CD14-positive monocyte (primary cell): ENCODE data around the gene ABCC11. TPM values are rescaled to one million over a fixed set of nuclear protein-coding genes. Genes with fewer than 3 reads are reported as not detected.

Experiments used
- DNase-seq, 3 donors: peaks; one replicate each; pipeline ENCODE4 v3.0.0-alpha.2; 2011 to 2022
- H2AFZ ChIP-seq: 2 replicates; pipeline ENCODE4 v1.6.0; 2012; ENCODE audit warnings: mild to moderate bottlenecking, low read depth, low read length, inconsistent platforms; ENCODE audit not compliant: insufficient read depth, poor library complexity, severe bottlenecking
- H3K27ac ChIP-seq, 2 donors: 1 replicate in 1 of 2; 2 replicates in 1 of 2; pipeline ENCODE4 v1.5.1; 2012 to 2013; ENCODE audit warnings: low read length in 2 of 2, control low read depth in 1 of 2, inconsistent platforms in 1 of 2, low read depth in 1 of 2, mild to moderate bottlenecking in 1 of 2
- H3K27me3 ChIP-seq, 2 donors: one replicate each; pipeline versions ENCODE4 v1.6.0 to v1.6.1; 2011 to 2013; ENCODE audit warnings: low read length in 2 of 2; ENCODE audit not compliant: control insufficient read depth in 2 of 2, insufficient read depth in 2 of 2
- H3K36me3 ChIP-seq, 2 donors: replicated peaks in 1 of 2; 1 replicate in 1 of 2; 2 replicates in 1 of 2; pipeline versions ENCODE4 v1.5.1 to v1.6.1; 2012 to 2013; ENCODE audit warnings: low read length in 2 of 2, control low read depth in 1 of 2, inconsistent platforms in 1 of 2, mild to moderate bottlenecking in 1 of 2; ENCODE audit not compliant: insufficient read depth in 2 of 2, control insufficient read depth in 1 of 2
- H3K4me1 ChIP-seq, 2 donors: 1 replicate in 1 of 2; 2 replicates in 1 of 2; pipeline versions ENCODE4 v1.5.1 to v1.6.1; 2012 to 2013; ENCODE audit warnings: low read length in 2 of 2, control low read depth in 1 of 2, inconsistent platforms in 1 of 2, mild to moderate bottlenecking in 1 of 2, moderate library complexity in 1 of 2; ENCODE audit not compliant: insufficient read depth in 2 of 2, control insufficient read depth in 1 of 2
- H3K4me2 ChIP-seq: replicated peaks from 2 replicates; pipeline ENCODE3; 2012; ENCODE audit warnings: low read length, moderate library complexity, mild to moderate bottlenecking; ENCODE audit not compliant: poor library complexity, severe bottlenecking; ENCODE audit errors: extremely low read depth
- H3K4me3 ChIP-seq, 3 experiments: fragments of 200-600 bp in 1 of 3; sonication (generic) in 1 of 3; replicated peaks in 1 of 3; 1 replicate in 2 of 3; 2 replicates in 1 of 3; pipeline ENCODE4 v1.5.1; 2011 to 2013; ENCODE audit warnings: low read length in 3 of 3, mild to moderate bottlenecking in 3 of 3, control low read depth in 2 of 3, low read depth in 2 of 3, inconsistent platforms in 1 of 3, moderate library complexity in 1 of 3
- H3K79me2 ChIP-seq: 2 replicates; pipeline ENCODE4 v1.6.0; 2012; ENCODE audit warnings: mild to moderate bottlenecking, control low read depth, inconsistent platforms, low read length, moderate library complexity; ENCODE audit not compliant: insufficient read depth
- H3K9ac ChIP-seq: 2 replicates; pipeline ENCODE4 v1.6.0; 2017; ENCODE audit warnings: low read length, mild to moderate bottlenecking; ENCODE audit not compliant: insufficient read depth, poor library complexity, severe bottlenecking
- H3K9me3 ChIP-seq, 2 donors: replicated peaks in 1 of 2; 1 replicate in 1 of 2; 2 replicates in 1 of 2; pipeline versions ENCODE4 v1.5.1 to v1.6.1; 2012 to 2013; ENCODE audit warnings: low read length in 2 of 2, control low read depth in 1 of 2; ENCODE audit not compliant: control insufficient read depth in 1 of 2, insufficient read depth in 1 of 2
- H4K20me1 ChIP-seq: 2 replicates; pipeline ENCODE4 v1.6.0; 2012; ENCODE audit warnings: mild to moderate bottlenecking, low read length, control low read depth, moderate library complexity; ENCODE audit not compliant: insufficient read depth
- H3K27ac Mint-ChIP-seq, 7 donors: one replicate each; pipeline ENCODE4 v1.8.0; 2020; ENCODE audit warnings: mild to moderate bottlenecking in 7 of 7, mixed read lengths in 7 of 7, moderate library complexity in 6 of 7, inconsistent platforms in 2 of 7
- H3K27me3 Mint-ChIP-seq, 3 donors: one replicate each; pipeline ENCODE4 v1.8.0; 2021 to 2022; ENCODE audit warnings: low read depth in 3 of 3, mild to moderate bottlenecking in 3 of 3, mixed read lengths in 3 of 3, moderate library complexity in 3 of 3, inconsistent platforms in 1 of 3
- H3K36me3 Mint-ChIP-seq, 2 donors: one replicate each; pipeline ENCODE4 v1.8.0; 2020; ENCODE audit warnings: mixed read lengths in 2 of 2, inconsistent platforms in 1 of 2, mild to moderate bottlenecking in 1 of 2
- H3K4me1 Mint-ChIP-seq: one replicate; pipeline ENCODE4 v1.8.0; 2020; ENCODE audit warnings: mild to moderate bottlenecking, mixed read lengths
- H3K4me3 Mint-ChIP-seq, 2 donors: one replicate each; pipeline ENCODE4 v1.8.0; 2020; ENCODE audit warnings: mild to moderate bottlenecking in 2 of 2, mixed read lengths in 2 of 2, moderate library complexity in 1 of 2
- H3K9me3 Mint-ChIP-seq, 7 donors: one replicate each; pipeline ENCODE4 v1.8.0; 2020 to 2022; ENCODE audit warnings: mixed read lengths in 7 of 7, mild to moderate bottlenecking in 6 of 7, moderate library complexity in 6 of 7, inconsistent platforms in 2 of 7
- WGBS: methylation state at CpG from one replicate; pipeline ENCODE4 v1.1.5; 2013; ENCODE audit warnings: missing lambda C conversion rate; ENCODE audit not compliant: insufficient coverage; 5-methylcytosine and 5-hydroxymethylcytosine counted together
- intact Hi-C, 2 donors: fragments of 100-400 bp; cut with micrococcal nuclease; formaldehyde crosslinking; loops; one replicate each; pipeline versions ENCODE4 v1.15.0 to v1.15.1; 2023
- polyA plus RNA-seq, 3 donors: library from polyadenylated mRNA; depleted of rRNA in 1 of 3; unstranded in 2 of 3; stranded (reverse) in 1 of 3; fragments of 300-500 nt in 2 of 3; fragments of >200 nt in 1 of 3; fragmentation: Illumina TruSeq in 2 of 3; gene quantifications; 1 replicate in 2 of 3; 2 replicates in 1 of 3; pipeline ENCODE4 v1.2.3, GENCODE V29; 2012 to 2021
- TF ChIP-seq, protein P1 (sequence below): fragments of 200-600 bp; IDR thresholded peaks from one replicate; pipeline ENCODE4 v1.8.0; 2022; ENCODE audit warnings: antibody characterized with exemption, mild to moderate bottlenecking

The ABCC11 gene
- polyA plus RNA-seq, 3 donors = 0.03 TPM; not detected in 2

DNA sequence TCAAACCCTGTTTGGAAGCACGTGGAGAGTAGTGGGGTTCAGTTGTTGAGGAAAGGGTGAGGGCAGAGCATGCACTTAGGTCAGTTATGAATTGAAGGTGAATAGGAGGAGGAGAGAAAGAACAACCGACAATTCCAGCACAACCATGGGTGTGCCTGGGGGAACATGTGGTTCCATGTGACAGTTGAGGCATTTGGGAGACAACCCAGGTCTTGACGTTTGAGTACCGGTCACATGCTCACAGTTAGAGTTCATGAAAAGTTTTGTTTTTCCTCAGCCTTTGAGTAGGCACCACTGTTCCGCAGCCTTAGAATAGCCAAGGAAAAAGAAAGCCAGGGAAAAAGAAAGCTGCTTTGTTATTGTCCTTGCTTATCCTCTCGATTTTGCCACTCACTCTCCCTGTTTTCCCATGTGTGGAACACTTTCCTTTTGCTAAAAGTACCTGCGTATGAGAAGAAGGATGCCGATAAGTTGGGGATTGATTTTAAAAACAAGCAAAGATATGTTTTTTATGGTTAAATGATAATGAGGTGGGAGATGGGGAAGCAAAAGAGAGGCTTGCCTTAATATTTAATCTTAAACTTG is 25.6 kb upstream of the ABCC11 start:
- H3K4me3 ChIP-seq = no peak overlapping the region
- intact Hi-C loops = no loop called here
- no peak overlapping the region for H3K4me3 Mint-ChIP-seq

DNA sequence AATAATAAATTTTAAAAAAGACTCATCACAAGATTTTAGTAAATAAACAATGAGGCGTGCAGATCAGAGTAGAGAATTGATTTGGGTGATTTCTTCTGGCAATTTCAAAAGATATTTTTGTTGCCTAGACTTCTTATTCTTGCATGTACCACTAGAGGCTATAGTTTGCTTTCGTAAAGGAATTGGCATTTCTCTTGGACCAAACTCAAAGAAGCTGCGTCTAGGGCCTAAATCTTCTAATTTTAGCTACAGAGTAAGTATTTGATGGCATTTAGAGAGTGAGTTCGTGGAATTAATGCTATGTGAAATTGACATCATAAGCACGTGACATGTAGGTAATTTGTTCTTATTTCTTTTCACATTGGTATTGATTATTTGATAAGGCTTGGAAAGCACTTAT is 24.4 kb upstream of the ABCC11 start:
- intact Hi-C loops = no loop called here
- Histone ChIP-seq H3K4me2 (no peak overlapping the region), H3K9ac (no peak overlapping the region), H3K79me2 (peaks cover 3% of the 10 kb centered on the region), H3K27me3 (no peaks in the 10 kb centered on the region), H3K4me1 (no peaks in the 10 kb centered on the region), H3K27ac (no peak overlapping the region), H4K20me1 (no peaks in the 10 kb centered on the region), H3K4me3 (no peak overlapping the region), H2AFZ (no peak overlapping the region), H3K9me3 (no peaks in the 10 kb centered on the region), H3K36me3 (peaks cover 48 to 88% of the 10 kb centered on the region in 2 donors)
- H3K4me3 Mint-ChIP-seq = no peak overlapping the region
- H3K27me3 Mint-ChIP-seq = no peaks in the 10 kb centered on the region
- H3K36me3 Mint-ChIP-seq = peaks cover 50 to 58% of the 10 kb centered on the region in 2 donors
- H3K9me3 Mint-ChIP-seq = no peaks in the 10 kb centered on the region
- TF ChIP-seq, protein P1, sequence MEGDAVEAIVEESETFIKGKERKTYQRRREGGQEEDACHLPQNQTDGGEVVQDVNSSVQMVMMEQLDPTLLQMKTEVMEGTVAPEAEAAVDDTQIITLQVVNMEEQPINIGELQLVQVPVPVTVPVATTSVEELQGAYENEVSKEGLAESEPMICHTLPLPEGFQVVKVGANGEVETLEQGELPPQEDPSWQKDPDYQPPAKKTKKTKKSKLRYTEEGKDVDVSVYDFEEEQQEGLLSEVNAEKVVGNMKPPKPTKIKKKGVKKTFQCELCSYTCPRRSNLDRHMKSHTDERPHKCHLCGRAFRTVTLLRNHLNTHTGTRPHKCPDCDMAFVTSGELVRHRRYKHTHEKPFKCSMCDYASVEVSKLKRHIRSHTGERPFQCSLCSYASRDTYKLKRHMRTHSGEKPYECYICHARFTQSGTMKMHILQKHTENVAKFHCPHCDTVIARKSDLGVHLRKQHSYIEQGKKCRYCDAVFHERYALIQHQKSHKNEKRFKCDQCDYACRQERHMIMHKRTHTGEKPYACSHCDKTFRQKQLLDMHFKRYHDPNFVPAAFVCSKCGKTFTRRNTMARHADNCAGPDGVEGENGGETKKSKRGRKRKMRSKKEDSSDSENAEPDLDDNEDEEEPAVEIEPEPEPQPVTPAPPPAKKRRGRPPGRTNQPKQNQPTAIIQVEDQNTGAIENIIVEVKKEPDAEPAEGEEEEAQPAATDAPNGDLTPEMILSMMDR = no peak
- 70% methylated on average over 2 of the region's 5 CpGs for WGBS
- no peak overlapping the region for H3K27ac Mint-ChIP-seq
- DNase-seq = no peak
- no peaks in the 10 kb centered on the region for H3K4me1 Mint-ChIP-seq

More for the DNA sequence above, 25.6 kb upstream of the ABCC11 start:
- H3K27ac Mint-ChIP-seq = no peak overlapping the region
- no peak overlapping the region for H2AFZ ChIP-seq
- 97% methylated on average over 7 of the region's 8 CpGs for WGBS
- peaks cover 50 to 89% of the 10 kb centered on the region in 2 donors for H3K36me3 ChIP-seq
- no peak for DNase-seq
- no peaks in the 10 kb centered on the region for H3K9me3 ChIP-seq
- H3K27ac ChIP-seq = no peak overlapping the region
- no peaks in the 10 kb centered on the region for H3K4me1 ChIP-seq
- TF ChIP-seq, protein P1 = no peak
- no peaks in the 10 kb centered on the region for H3K4me1 Mint-ChIP-seq
- H3K27me3 ChIP-seq = no peaks in the 10 kb centered on the region
- H3K36me3 Mint-ChIP-seq = peaks cover 56 to 65% of the 10 kb centered on the region in 2 donors
- peaks cover 3% of the 10 kb centered on the region for H3K79me2 ChIP-seq
- no peak overlapping the region for H3K9ac ChIP-seq
- no peaks in the 10 kb centered on the region for H3K27me3 Mint-ChIP-seq
- no peaks in the 10 kb centered on the region for H3K9me3 Mint-ChIP-seq
- H3K4me2 ChIP-seq = no peak overlapping the region
- no peaks in the 10 kb centered on the region for H4K20me1 ChIP-seq
